K562 treated with DMSO at 1 percent for 12 hours (cell line): ENCODE measurements around the gene NTRK1. TPM values are rescaled to one million over a fixed set of nuclear protein-coding genes. Genes with fewer than 3 reads are reported as not detected.

Source experiments
- total RNA-seq: library from RNA; unstranded; fragments of 300-600 nt; gene quantifications from 2 replicates; pipeline ENCODE4 v1.2.3, GENCODE V29; 2022; ENCODE audit not compliant: insufficient read depth

The NTRK1 gene
- 23.1 and 23.3 TPM in 2 replicates for total RNA-seq

DNA sequence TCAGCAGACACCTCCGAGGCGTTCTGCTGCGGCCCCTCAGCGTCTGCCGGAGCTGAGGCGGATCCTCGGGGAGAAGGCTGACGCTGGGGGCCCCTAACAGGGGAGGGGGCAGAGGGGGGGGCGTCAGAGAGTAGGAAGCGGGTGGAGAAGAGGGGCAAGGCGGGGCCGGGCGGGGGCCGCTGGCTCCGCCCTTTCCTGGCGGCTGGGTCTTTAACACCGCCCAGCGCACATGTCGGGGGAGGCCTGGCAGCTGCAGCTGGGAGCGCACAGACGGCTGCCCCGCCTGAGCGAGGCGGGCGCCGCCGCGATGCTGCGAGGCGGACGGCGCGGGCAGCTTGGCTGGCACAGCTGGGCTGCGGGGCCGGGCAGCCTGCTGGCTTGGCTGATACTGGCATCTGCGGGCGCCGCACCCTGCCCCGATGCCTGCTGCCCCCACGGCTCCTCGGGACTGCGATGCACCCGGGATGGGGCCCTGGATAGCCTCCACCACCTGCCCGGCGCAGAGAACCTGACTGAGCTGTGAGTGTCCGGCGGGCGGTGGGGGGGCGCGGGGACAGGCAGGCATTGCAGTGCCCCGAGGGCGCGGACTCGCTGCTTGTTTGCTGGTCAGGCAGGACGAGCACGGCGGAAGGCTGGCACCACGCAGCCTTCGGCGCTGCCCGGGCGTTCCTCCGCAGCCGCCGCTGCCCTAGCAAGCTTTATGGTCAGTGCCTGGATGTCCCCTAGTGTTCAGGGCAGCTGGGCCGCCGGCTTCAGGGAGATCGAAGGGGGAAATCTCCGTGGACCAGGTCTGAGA lies at the start of gene NTRK1:
Gene NTRK1, plus strand, starts transcription at position 238 of the 796 bp plus-strand sequence. Its CDS starts 70 bp downstream, at position 308.

DNA sequence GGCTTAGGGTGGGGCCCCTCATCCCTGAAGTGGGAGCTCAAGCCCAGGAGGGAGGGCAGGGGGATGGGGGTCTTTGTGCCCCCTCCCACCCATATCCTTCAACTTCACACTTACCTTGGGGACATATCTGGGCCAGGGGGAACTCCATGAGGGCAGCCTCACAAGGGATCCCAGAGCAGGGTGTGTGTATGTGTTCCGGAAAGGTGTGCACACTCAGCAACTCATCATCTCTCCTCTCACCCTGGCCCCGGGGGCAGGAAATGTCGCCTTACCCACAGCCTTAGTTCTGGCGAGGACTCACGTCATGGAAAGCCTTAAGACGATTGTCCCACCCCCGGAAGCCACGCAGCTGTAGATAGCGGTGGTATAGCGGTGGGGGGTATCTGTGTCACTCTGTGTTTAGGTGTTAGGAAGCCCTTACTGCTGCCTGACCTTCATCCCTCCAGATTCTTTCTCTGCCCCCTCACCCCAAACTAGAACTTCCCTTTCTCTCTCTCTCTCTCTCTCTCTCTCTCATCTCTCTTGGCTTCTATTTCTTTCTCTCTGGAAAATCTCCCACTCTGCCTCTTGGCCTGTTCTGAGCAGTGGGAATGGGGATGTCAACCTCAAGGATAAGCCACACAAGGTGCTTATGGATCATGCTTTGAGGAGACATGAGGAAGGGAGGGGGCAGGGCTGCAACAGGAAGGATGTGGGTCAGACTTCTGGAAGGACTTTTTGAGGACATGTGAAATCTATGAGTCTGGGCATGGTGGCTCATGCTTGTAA lies 43.9 kb upstream of the NTRK1 start, which contains the start of gene SH2D2A:
Gene SH2D2A, minus strand, starts transcription at position 288 of the 768 bp plus-strand sequence. Its CDS starts 140 bp downstream, at position 148.

GRCh38 chr1:156858959-156859522 lies 1.6 kb upstream of the NTRK1 start, which contains the start of gene INSRR:
Gene INSRR, minus strand, starts transcription at chr1:156859117. Its CDS starts 496 bp downstream, at chr1:156858621.

GRCh38 chr1:156893048-156893953 lies 32.6 kb downstream of the NTRK1 start, which contains the start of gene PEAR1:
Gene PEAR1, plus strand, starts transcription at chr1:156893718. Its CDS starts 10,209 bp downstream, at chr1:156903927.

DNA sequence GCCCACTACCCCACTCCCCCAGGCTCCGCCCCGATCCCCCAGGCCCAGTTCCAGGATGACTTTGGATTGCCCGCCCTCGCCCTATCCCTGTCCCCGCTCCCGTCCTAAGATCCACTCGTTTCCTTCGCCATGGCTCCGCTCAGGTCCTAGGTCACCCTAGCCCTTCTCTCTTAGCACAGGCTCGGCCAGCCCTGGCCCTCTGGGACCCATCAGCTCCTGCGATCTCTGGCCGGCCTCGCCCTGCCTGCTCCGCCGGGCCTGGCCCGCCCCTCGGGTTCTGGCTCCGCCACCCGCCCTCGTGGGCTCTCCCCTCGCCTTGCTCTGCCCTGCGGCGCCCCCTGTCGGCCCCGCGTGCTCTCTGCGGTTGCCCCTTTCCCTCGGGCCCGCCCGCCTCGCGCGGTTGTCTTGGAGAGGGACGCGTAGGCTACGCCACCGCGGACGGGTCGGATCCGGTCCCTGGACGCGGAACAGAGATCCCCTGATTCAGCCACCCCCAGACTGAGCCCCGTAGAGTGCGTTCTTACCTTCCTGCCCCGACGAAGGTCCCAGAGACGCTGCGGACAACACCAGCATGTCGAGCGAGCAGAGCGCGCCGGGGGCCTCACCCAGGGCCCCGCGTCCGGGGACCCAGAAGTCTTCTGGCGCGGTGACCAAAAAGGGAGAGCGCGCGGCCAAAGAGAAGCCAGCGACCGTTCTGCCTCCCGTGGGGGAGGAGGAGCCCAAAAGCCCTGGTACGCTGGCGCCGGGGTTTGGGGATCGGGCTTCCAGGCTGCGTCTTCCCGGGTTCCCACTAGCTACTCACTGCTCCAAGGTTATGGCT lies 59.8 kb downstream of the NTRK1 start, which contains the start of gene LRRC71:
Gene LRRC71, plus strand, starts transcription at position 400 of the 820 bp plus-strand sequence. Its CDS starts 172 bp downstream, at position 572.

Other genes starting within 250 kb of the NTRK1 start
- gene HAPLN2, start 241.4 kb upstream of the NTRK1 start, total RNA-seq: 2.5 and 5.5 TPM in 2 replicates
- gene BCAN, start 218.7 kb upstream of the NTRK1 start, total RNA-seq: 0.45 TPM in 1 of 2 replicates, not detected in the other
- 3.9 and 7.5 TPM in 2 replicates for gene NES, start 183.5 kb upstream of the NTRK1 start, total RNA-seq
- 2.3 and 5.5 TPM in 2 replicates for gene CRABP2, start 155.3 kb upstream of the NTRK1 start, total RNA-seq
- gene METTL25B, start 132.4 kb upstream of the NTRK1 start, total RNA-seq: 64.9 and 67.8 TPM in 2 replicates
- gene ISG20L2, start 132.1 kb upstream of the NTRK1 start, total RNA-seq: 23.3 and 39.7 TPM in 2 replicates
- 14.2 and 23.9 TPM in 2 replicates for gene MRPL24, start 119.8 kb upstream of the NTRK1 start, total RNA-seq
- gene HDGF, start 109.2 kb upstream of the NTRK1 start, total RNA-seq: 104 and 121 TPM in 2 replicates
- gene PRCC, start 93.3 kb upstream of the NTRK1 start, total RNA-seq: 70.5 and 109 TPM in 2 replicates
- 9.2 and 17.7 TPM in 2 replicates for gene SH2D2A, start 44.0 kb upstream of the NTRK1 start, total RNA-seq
- 0.19 and 0.37 TPM in 2 replicates for gene INSRR, start 1.7 kb upstream of the NTRK1 start, total RNA-seq
- gene PEAR1, start 32.9 kb downstream of the NTRK1 start, total RNA-seq: 1.8 and 2.6 TPM in 2 replicates
- gene LRRC71, start 59.8 kb downstream of the NTRK1 start, total RNA-seq: 0.43 TPM in 1 of 2 replicates, not detected in the other
- gene ARHGEF11, start 184.9 kb downstream of the NTRK1 start, total RNA-seq: 8.8 and 24.7 TPM in 2 replicates
- gene ETV3L, start 238.9 kb downstream of the NTRK1 start, total RNA-seq: not detected in 2 replicates